ENCODE results near the gene OR1E1.
"Not testable (repeated sequence)": the region's sequence is repeated elsewhere in the genome, so short reads cannot be mapped to it uniquely, and the experiment has no call there.

Gene OR1E1

DNA sequence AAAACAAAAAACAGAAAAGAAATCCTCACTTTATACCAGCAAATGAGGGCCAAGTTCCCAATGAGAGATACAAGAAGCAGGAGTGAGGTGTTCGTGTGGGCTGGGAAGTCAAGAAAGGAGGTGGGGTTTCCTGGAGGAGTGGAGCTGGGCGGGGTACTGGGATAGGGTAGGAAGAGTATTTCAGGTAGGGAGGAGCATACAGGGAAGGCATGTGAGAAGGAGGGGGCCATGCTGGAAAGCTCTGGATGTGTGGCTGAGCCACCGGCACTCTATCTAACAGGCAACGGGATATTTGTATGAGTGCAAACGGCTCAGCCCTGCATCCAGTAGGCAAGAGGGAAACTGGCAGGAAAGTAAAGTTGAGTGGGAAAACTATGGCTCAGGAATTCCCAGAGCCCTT is 16.3 kb downstream of the OR1E1 start:
- H3K27me3 ChIP-seq (ENCODE audit: insufficient read depth, low read length): no peaks in the 10 kb centered on the region

DNA sequence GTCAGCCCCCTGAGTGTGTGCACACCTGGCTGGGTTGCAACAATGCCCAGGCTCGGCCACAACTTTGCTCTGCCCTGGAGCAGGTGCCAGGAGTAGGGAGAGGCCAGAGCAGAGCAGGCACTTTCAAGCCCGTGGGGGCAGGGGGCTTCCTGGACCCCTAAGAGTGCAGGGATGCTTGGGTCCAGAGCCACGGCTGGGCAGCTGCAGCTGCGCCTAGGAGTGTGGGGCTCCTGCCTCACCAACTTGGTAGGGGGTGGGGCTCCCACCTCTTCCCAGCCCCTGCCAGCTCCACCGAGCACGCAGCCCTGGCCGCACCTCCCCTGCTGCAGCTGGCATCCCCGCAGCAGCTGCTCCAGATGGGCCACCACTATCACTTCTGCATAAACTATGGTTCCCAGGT is 19.9 kb downstream of the OR1E1 start:
- Histone ChIP-seq H3K9me2 (ENCODE audit: low read depth, low read length) (no peaks in the 10 kb centered on the region), H3K4me2 (ENCODE audit: low read length) (no peak overlapping the region), H3K27ac (ENCODE audit: low read depth, low read length, poor library complexity, severe bottlenecking) (no peak overlapping the region), H3K79me2 (ENCODE audit: insufficient read depth, low read length) (no peaks in the 10 kb centered on the region), H4K20me1 (ENCODE audit: insufficient read depth, low read length) (no peaks in the 10 kb centered on the region), H3K4me1 (ENCODE audit: insufficient read depth, low read length, severe bottlenecking) (no peaks in the 10 kb centered on the region), H3K9ac (ENCODE audit: low read length) (no peak overlapping the region), H3K4me3 (ENCODE audit: low read depth, low read length, poor library complexity, severe bottlenecking) (no peak overlapping the region), H3K9me3 (ENCODE audit: low read length) (no peaks in the 10 kb centered on the region), H3K27me3 (ENCODE audit: insufficient read depth, low read length) (no peaks in the 10 kb centered on the region), H3F3A (ENCODE audit: insufficient read depth, low read length) (no peaks in the 10 kb centered on the region), H3K36me3 (ENCODE audit: insufficient read depth, low read length) (no peaks in the 10 kb centered on the region), H2AFZ (ENCODE audit: low read length) (no peak overlapping the region)
- TF ChIP-seq, protein P1, sequence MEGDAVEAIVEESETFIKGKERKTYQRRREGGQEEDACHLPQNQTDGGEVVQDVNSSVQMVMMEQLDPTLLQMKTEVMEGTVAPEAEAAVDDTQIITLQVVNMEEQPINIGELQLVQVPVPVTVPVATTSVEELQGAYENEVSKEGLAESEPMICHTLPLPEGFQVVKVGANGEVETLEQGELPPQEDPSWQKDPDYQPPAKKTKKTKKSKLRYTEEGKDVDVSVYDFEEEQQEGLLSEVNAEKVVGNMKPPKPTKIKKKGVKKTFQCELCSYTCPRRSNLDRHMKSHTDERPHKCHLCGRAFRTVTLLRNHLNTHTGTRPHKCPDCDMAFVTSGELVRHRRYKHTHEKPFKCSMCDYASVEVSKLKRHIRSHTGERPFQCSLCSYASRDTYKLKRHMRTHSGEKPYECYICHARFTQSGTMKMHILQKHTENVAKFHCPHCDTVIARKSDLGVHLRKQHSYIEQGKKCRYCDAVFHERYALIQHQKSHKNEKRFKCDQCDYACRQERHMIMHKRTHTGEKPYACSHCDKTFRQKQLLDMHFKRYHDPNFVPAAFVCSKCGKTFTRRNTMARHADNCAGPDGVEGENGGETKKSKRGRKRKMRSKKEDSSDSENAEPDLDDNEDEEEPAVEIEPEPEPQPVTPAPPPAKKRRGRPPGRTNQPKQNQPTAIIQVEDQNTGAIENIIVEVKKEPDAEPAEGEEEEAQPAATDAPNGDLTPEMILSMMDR (IDR thresholded peaks at IDR 0.05; ENCODE audit: low read length): no peak
- TF ChIP-seq EZH2 (IDR thresholded peaks at IDR 0.05; ENCODE audit: borderline replicate concordance, low read length): no peak

More for the DNA sequence above, 16.3 kb downstream of the OR1E1 start:
- H3K4me2 ChIP-seq (ENCODE audit: low read length): no peak overlapping the region
- TF ChIP-seq, protein P1 (IDR thresholded peaks at IDR 0.05; ENCODE audit: low read length): no peak
- TF ChIP-seq EZH2 (IDR thresholded peaks at IDR 0.05; ENCODE audit: borderline replicate concordance, low read length): no peak
- no peak overlapping the region for H3K9ac ChIP-seq (ENCODE audit: low read length)
- H3F3A ChIP-seq (ENCODE audit: insufficient read depth, low read length): no peaks in the 10 kb centered on the region
- no peak overlapping the region for H2AFZ ChIP-seq (ENCODE audit: low read length)
- H3K4me1 ChIP-seq (ENCODE audit: insufficient read depth, low read length, severe bottlenecking): no peaks in the 10 kb centered on the region
- H3K9me3 ChIP-seq (ENCODE audit: low read length): no peaks in the 10 kb centered on the region
- no peaks in the 10 kb centered on the region for H3K36me3 ChIP-seq (ENCODE audit: insufficient read depth, low read length)
- H3K27ac ChIP-seq (ENCODE audit: low read depth, low read length, poor library complexity, severe bottlenecking): no peak overlapping the region
- H3K4me3 ChIP-seq (ENCODE audit: low read depth, low read length, poor library complexity, severe bottlenecking): no peak overlapping the region
- no peaks in the 10 kb centered on the region for H3K9me2 ChIP-seq (ENCODE audit: low read depth, low read length)
- H4K20me1 ChIP-seq (ENCODE audit: insufficient read depth, low read length): no peaks in the 10 kb centered on the region
- no peaks in the 10 kb centered on the region for H3K79me2 ChIP-seq (ENCODE audit: insufficient read depth, low read length)

DNA sequence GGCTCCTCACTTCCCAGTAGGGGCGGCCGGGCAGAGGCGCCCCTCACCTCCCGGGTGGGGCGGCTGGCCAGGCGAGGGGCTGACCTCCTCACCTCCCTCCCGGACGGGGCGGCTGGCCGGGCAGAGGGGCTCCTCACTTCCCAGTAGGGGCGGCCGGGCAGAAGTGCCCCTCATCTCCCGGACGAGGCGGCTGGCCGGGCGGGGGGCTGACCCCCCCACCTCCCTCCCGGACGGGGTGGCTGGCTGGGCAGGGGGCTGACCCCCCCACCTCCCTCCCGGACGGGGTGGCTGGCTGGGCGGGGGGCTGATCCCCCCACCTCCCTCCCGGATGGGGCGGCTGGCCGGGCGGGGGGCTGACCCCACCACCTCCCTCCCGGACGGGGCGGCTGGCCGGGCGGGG is 27.0 kb downstream of the OR1E1 start:
- H2AFZ ChIP-seq (ENCODE audit: low read length); H3K79me2 ChIP-seq (ENCODE audit: insufficient read depth, low read length); H3K9me2 ChIP-seq (ENCODE audit: low read depth, low read length); H3K9ac ChIP-seq (ENCODE audit: low read length); H3K27ac ChIP-seq (ENCODE audit: low read depth, low read length, poor library complexity, severe bottlenecking); H3F3A ChIP-seq (ENCODE audit: insufficient read depth, low read length); H3K36me3 ChIP-seq (ENCODE audit: insufficient read depth, low read length); H3K4me2 ChIP-seq (ENCODE audit: low read length); H3K27me3 ChIP-seq (ENCODE audit: insufficient read depth, low read length); H3K9me3 ChIP-seq (ENCODE audit: low read length); H3K4me3 ChIP-seq (ENCODE audit: low read depth, low read length, poor library complexity, severe bottlenecking); H3K4me1 ChIP-seq (ENCODE audit: insufficient read depth, low read length, severe bottlenecking); H4K20me1 ChIP-seq (ENCODE audit: insufficient read depth, low read length): not testable (repeated sequence)

Data from OCI-LY1 (cell line).